Astrocyte of the cerebellum (primary cell): ENCODE results near the gene ADIRF.
"Not testable (repeated sequence)": the region's sequence is repeated elsewhere in the genome, so short reads cannot be mapped to it uniquely, and the experiment has no call there.

Experiments used
- DNase-seq: peaks from one replicate; pipeline ENCODE4 v3.0.0-alpha.2; 2011; ENCODE audit warnings: low read depth
- H3K4me3 ChIP-seq: 2 replicates; pipeline ENCODE4 v1.5.1; 2011; ENCODE audit warnings: mild to moderate bottlenecking, low read depth, low read length, moderate library complexity
- in situ Hi-C: cut with HindIII; loops from 2 replicates; pipeline ENCODE4 v1.10.0; 2017; ENCODE audit warnings: low sequenced_read_pairs
- TF ChIP-seq, protein P1 (sequence below): IDR thresholded peaks from 2 replicates; pipeline ENCODE4 v1.5.1; 2012; ENCODE audit warnings: low read length, low read depth, moderate library complexity, mild to moderate bottlenecking; ENCODE audit errors: missing control alignments

Gene ADIRF

DNA sequence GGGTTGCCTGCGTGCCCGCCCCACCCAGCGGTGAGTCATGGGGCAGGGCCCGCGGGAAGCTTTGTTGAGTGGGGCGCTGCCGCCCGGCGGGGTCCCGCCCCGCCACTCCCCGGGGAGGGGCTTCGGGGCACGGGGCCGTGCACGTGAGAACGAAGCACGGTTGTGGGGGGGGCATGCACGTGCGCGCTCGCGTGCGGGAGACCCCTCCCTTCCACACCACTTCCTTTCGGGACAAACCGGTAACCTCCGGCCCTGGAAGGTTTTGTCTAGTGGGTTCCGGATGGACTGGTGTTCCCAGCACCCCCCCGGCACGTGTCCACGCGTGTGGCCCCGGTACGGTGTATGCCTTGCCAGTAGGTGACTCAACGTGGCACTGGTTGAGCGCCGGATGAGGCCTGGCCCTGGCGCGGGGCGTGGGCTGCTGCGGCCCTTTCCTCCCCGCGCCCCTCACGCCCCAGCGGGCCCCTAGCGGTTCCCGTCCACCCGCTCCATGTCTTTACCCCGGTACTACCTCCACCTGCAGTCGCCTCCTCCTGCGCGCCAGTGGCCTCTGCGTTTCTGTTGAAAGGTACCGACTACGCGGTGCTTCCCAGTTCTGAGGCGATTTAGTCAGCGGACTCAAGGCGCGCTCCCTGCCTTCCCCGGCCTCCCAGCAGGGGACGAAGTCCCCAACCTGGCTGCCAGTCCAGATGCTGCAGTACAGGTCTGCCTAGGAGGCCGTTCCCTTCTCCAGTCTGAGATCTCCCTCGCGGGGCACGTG, 3.1 kb downstream of the ADIRF start:
- TF ChIP-seq, protein P1, sequence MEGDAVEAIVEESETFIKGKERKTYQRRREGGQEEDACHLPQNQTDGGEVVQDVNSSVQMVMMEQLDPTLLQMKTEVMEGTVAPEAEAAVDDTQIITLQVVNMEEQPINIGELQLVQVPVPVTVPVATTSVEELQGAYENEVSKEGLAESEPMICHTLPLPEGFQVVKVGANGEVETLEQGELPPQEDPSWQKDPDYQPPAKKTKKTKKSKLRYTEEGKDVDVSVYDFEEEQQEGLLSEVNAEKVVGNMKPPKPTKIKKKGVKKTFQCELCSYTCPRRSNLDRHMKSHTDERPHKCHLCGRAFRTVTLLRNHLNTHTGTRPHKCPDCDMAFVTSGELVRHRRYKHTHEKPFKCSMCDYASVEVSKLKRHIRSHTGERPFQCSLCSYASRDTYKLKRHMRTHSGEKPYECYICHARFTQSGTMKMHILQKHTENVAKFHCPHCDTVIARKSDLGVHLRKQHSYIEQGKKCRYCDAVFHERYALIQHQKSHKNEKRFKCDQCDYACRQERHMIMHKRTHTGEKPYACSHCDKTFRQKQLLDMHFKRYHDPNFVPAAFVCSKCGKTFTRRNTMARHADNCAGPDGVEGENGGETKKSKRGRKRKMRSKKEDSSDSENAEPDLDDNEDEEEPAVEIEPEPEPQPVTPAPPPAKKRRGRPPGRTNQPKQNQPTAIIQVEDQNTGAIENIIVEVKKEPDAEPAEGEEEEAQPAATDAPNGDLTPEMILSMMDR = no peak
- peak; percentile 40 for DNase-seq
- in situ Hi-C loops = no loop called here
- H3K4me3 ChIP-seq = peak overlapping the region; percentile 61

DNA sequence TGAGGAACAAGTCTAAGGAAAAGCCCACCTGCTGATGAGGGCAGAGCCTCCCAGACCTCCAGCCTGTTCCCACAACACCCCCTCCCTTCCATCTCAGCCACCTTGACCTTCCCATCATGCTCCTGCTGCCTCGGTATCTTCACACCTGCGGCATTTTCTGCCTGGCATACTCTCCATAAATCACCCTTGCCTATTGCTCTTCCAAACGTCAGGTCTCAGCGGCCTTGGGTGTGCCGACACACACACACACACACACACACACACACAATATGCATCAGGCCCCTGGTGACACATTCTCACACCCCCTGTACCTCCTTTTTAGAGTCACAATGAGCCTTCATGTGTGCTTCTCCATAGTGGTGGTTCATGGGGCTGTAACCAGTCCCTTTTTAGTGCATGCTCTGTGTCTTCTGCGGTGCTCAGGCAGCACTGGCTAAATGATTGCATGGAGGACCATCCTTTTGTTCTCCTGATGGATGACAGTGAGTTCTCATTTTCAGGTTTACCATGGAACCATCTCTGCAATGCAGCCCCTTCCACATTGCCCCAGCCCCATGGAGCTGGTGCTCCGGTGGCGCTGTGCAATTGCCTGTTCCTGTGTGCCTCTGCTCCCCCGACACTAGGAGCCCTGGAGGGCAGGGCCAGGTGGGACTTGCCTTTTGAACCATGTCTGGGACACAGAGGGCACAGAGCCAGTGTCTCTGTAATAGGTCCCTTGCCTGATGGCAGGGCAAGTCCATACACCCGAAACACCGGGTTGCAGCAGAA, 4.5 kb downstream of the ADIRF start:
- TF ChIP-seq, protein P1 = no peak
- no peak overlapping the region for H3K4me3 ChIP-seq
- in situ Hi-C loops = no loop called here
- no peak for DNase-seq

DNA sequence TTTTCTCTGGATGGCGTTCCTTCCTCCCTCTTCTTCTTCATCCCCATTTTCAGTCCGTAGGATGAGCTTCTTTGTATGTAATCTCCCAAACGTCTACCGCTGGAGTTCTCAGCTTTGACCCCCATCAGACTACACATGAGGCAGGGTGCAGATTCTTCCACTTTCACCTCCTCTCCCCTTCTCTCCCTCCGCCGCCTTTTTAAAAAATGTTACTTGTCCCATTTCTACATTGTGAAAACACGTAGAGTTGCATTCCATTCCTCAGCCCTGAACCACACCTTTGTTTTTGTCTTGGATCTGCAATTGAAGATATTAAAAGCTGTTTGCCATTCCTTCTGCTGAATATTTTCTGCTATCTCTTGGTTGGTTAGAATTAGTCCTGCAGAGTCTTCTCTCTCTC, 6.2 kb downstream of the ADIRF start:
- in situ Hi-C loops = no loop called here
- TF ChIP-seq, protein P1 = no peak
- DNase-seq = no peak
- H3K4me3 ChIP-seq = no peak overlapping the region

DNA sequence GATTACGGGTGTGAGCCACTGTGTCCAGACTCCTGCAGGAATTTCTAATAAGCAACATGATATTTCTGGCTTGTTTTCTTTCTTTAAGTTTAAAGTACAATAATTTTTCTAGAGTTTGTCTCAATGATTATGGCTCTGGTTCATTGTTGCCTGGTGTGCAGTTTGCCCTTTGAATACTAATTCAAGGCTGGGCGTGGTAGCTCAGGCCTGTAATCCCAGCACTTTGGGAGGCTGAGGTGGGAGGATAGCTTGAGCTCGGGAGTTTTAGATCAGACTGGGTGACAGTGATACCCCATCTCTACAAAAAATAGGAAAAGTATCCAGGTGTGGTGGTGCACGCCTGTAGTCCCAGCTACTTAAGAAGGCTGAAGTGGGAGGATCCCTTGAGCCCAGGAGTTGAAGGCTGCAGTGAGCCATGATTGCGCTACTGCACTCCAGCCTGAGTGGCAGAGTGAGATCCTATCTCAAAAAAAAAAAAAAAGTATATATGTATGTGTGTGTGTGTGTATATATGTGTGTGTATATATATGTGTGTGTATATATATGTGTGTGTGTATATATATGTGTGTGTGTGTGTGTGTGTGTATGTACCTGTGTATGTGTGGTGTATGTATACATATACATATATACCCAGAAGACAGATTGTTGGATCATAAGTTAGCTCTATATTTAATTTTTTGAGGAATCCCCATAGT, 8.2 kb downstream of the ADIRF start:
- in situ Hi-C loops = no loop called here
- TF ChIP-seq, protein P1 = no peak

DNA sequence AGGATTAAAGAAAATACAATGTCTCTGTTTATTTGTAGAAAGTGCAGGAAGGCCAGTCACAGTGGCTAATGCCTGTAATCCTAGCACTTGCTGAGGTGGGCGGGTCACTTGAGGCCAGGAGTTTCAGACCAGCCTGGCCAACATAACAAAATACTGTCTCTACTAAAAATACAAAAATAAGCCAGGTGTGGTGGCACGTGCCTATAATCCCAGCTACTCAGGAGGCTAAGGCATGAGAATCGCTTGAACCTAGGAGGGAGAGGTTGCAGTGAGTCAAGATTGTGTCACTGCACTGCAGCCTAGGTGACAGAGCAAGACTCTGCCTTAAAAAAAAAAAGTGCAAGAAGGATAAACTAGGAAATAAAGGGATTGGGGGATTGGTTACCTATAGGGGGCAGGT, 10.2 kb downstream of the ADIRF start:
- in situ Hi-C loops, DNase-seq: not testable (repeated sequence)

More for the DNA sequence above, 8.2 kb downstream of the ADIRF start:
- DNase-seq = no peak
- no peak overlapping the region for H3K4me3 ChIP-seq

DNA sequence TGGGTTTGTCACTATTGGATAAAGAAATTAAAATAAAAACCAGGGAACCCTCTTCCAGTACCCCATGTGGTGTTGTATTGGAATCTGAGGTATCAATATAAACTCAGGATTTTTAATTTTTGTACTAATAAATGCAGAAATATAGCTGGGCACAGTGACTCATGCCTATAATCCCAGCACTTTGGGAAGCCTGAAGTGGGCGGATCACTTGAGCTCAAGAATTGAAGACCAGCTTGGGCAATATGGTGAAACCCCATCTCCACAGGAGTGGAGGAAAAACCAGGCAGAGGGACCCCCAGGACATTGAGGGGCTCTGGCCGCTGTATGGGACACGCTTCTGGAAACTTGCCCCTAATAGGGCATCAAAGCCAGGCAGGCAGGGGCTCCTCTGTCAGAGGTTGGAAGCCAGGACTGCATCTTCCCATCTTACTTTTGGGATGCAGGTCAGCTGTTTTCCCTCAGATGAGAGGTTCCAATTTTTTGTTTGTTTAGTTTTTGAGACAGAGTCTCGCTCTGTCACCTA, 11.1 kb downstream of the ADIRF start:
- no peak for DNase-seq
- H3K4me3 ChIP-seq = no peak overlapping the region
- TF ChIP-seq, protein P1 = no peak
- in situ Hi-C loops = no loop called here

More for the DNA sequence above, 10.2 kb downstream of the ADIRF start:
- not testable (repeated sequence) for H3K4me3 ChIP-seq
